Measurements from ENCODE around the gene LEF1.

LEF1 gene

DNA sequence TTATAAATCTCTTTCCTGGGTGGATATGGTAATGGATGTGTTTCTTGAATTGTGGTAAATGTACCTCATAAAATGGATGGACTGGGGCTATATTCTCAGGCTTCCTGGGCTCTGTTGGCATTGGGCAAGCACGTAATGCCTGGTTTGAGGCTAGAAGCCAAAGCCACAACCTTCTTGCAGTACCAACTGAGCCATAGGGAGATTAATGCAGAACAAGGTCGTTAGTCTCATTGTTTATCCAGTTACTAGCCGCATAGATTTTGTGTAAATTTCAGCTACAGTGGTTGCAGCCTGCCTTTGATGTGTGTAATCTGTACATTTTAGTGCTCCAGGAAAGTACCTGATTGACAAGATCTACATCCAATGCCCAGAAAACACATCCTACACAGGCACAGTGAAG, 7.2 kb upstream of the LEF1 start:
- no peak for DNase-seq (ENCODE audit: low read depth, low spot score)

DNA sequence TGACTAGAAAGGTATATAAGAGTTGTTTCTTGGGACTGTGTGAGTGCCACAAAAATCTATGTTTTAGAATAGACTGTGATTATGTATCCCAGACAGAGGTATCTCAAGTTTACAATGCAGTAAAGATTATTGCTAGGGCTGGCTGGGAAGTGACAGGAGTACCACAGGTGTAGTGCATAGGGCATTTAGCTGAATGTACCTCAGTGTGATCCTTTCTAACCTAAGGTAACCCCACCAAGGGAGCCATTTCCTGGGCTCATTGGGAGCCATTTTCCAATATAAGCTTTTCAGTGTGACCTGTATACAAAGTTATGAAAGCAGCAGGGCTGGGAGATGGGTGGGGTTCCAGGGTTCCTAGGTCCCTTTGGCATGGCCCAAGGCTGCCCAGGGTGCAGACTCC, 6.1 kb upstream of the LEF1 start:
- DNase-seq (ENCODE audit: low read depth, low spot score): no peak

DNA sequence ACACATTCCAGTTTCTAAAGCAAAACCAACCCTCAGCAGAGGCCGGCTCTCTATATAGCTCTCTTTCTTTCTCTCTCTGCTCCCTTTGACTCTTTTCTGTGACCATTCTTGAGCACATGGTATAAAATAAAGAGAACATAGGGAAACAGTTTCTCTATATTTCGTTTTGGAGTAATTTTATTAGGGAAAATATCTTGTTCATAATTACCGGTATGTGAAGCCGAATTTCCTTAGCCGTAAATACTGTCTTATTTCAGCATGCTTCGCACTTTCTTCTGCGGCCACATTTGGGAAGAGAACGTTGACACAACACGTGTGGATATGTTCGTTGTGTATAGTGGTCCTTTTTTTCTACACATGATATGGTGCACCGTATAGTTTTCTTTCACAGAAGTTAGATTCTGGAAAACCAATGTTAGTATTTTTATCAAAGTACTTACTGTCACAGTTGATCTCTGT, 4.9 kb upstream of the LEF1 start:
- no peak for DNase-seq (ENCODE audit: low read depth, low spot score)

DNA sequence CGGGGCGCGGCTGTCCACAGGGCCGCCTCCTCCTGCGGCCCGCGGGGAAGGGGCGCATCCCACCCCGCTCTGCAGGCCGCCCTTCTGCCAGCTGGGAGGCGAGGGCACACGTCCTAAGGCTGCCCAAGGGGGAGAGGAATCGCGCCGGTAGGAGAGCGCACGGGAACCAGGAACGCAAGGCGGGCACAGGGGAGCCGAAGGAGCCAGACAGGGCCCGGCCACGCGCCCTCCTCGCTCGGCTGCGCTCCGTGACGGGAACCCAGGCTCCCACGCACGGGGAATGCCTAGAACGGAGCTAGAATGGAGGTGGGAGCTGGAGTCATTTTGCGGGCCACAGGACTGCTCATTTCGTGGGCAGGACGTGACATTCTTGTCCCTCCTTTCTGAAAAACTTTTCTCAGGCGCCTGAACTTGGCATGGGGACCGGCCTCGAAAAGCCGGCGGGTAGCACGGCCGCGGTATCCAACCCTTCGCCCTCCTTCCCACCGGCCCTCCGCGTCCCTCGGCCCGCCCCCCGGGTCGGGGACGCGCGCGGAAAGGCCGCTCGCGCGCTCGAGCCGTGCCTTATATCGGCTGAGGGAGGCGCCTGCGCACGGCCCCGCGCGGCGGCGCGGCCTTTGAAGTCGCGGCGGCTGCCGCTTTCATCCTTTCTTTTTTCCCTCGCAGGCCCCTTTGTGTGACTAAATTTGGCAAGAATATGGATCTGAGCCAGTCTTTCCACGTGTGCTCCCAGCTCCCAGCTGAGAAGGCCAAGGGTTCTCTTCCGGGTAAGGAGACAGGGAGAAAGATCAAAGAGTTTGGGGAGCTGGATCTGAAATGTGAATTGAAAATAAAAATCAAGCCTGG, 4.2 kb upstream of the LEF1 start:
- peak; percentile 57 for DNase-seq (ENCODE audit: low read depth, low spot score)

DNA sequence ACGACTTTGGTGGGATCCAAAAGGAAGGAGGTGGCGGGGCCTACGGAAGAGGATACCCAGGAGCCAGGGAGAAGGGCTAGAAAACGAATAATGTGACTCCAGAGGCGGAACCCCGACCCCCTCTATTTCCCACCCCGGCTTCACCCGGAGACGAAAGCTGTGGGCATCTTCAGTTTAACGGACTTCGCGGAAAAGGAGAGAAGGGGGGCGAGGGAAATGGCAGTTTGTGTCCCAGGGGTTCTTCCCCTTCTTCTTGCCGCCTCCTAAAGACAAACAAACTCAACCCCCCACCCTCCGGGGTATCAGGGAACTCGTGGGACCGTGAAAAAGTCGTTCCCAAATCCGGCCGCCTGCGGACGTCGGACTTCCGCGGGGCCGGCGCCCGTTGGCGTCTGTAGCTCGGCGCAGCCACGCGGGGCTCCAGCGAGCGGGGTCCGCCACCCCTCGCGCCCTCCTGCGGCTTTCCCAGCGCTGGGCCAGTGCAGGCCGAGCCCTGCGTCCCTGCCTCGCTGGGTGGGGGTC, 3.6 kb upstream of the LEF1 start:
- no peak for DNase-seq (ENCODE audit: low read depth, low spot score)

DNA sequence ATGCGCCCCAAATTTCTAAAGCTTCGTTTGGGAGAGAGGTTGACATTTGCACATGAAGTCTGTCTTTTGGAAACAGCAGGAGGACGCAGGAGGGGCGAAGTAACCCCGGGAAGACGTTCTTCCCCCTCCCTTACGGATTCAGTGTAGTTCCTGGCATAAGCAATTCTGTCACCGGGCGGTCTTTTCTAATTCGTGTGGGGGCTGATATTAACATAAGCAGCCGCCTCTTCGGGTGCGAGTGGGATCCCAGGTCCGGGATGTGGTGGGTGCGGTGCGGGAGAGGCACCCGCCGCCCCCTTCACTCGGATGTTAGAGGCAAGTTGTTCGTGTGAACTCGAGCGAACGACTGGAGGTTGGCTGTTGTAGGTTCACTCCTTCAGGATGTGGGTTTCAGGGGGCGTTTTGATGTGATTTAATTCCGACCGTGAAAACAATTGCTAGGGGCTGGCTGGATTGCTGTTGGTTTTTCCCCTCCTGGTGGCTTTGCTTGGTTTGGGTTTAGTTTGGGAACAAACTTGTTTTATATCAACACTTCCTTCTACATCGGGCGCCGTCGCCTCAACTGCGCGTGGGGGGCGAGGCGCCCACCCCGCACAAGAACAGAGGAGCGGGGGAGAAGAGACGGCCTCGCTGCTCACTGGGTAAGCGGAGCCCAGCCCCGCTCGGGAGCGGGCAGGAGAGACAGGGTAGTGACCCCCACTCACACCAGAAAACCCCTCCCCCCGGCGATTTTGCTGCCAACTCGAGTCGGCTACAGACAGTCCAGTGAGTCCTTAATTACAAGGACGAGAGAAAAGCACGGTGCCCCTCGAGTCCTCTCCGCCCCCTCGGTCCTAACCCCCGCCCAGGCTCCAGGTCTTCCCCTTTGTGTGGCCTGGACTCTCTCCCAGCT, 2.9 kb upstream of the LEF1 start:
- no peak for DNase-seq (ENCODE audit: low read depth, low spot score)

DNA sequence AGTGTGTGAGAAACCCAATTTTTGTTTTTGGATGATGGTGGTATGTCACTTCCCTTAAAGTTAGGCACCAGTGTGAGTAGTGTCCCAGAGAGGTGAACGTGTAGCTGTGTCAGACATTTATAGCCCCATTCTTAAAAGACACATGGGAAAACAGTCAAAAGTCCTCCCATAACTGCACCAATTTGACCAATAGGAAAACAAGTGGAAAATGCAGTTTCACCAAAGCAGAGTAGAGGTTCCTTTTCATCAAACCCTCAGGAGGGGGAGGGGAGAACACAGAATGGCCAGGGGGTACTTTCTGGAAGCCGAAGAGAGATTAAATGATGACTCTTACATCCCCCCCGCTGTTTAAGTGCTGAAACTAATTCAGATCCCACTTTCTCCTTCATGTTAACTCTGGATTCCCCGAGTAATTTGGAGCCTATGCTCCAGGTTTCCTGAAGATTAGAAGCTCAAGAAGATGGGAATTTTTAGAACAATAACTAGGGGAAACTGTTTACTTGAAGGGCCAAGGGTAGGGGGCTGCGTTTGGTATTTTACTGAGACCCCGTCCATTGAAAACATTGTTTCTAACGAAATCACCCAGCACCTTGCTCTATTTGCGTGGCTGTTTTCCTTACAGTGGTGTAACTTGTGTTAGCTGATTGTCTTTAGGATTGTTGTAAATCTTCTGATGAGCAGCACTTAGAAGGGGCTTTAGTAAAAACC, 2.1 kb upstream of the LEF1 start:
- no peak for DNase-seq (ENCODE audit: low read depth, low spot score)

DNA sequence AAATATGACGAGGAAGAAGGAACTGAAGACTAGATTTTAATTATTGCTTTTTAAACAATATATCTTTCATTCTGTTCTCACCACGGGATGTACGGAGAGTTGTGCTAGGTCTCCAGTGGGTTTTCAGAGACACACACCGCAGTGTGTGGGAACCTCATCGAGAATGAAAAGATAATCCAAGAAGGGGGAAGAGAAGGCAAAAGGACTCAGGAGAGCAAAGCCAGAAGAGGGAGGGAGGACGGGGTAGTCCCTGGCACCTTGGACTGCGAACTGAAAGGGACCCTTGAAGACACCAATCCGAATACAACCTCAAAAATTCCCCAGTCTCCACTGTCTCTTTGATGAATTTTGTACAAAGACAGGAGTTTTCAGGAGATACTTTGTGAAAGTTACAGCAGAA, 932 bp upstream of the LEF1 start:
- no peak for DNase-seq (ENCODE audit: low read depth, low spot score)

DNA sequence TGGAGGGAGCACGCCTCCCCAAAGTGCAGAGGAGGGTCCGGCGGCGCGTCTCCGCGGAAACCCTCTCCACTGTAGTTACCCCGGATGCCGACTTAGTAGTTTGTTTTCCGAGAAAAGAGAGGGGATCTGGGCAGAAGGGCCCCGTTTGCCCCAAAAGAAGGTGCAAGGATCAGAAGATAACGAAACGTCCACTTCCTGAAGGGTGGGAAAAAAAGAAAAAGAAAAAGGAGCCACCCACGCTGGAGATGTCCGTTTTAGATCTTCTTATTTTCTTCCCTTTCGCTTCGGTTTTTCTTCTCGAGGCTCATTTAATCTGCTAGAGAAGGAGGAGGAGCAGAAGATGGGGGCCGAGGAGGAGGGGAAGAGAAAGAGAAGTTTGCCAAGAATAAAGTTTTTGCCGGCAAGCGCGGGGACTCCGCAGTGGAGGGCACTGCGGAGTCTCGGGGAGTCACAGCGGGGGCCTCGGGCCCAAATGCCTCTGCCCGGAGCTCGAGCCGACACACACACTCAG, 517 bp downstream of the LEF1 start:
- no peak for DNase-seq (ENCODE audit: low read depth, low spot score)

DNA sequence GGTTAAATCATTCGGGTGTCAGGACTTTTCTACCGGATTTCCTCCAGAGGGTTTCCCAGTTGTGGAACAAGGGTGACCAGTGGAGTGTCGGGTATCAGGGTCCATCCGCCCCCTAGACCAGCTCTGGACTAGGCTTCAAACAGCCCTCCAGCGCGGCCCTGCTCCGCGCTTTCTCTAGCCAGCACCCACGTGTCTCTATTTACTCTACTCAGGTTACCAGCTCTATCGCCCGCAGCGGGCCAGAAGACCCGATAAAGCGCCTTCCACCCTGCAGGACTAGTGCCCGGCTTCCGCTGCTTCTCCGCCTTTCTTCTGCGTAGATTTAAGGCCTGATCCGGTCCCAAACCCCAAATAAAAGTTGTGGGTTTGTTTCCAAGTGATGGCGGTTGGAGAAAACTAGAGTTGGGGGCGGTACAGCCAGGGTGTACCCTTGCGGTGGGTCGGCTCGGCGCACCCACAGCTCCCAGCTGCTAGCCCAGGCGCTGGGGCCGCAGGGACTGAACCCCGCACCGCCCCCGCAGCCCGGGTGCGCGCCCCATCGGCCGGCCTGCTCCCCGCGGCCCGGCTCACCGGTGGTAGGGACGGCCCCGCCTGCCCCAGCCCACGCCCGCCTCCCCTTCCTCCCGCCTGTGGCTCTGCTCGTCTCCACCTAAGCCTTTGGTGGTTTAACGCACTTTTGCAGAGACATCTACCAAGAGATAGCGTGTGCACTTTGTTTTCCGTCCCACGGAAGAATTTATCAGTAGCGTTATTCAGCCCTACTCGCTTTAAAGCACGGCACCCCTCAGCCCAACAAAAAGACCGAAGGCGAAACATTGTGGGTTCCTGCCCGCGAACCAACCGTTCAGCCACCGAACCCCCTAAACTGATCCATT, 2.1 kb downstream of the LEF1 start:
- no peak for DNase-seq (ENCODE audit: low read depth, low spot score)

DNA sequence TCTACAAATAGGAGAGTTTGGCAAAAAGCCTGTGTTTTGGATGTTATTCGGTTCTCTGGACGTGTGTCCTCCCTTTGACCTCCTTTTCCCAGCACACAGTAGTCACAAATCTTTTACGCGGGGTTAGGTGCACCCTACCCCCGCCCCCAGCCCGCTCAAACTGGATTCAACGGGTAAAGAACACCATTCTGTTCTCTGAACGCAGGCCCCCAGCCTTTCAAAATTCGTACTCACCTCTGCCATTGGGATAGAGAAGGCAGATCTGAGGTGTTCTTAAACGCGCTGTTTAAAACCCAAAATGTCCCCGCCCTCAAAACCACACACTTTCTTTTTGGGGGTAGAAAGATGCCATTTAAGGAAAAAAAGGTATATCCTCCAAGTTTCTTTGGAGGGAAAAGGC, 2.7 kb downstream of the LEF1 start:
- DNase-seq (ENCODE audit: low read depth, low spot score): no peak

DNA sequence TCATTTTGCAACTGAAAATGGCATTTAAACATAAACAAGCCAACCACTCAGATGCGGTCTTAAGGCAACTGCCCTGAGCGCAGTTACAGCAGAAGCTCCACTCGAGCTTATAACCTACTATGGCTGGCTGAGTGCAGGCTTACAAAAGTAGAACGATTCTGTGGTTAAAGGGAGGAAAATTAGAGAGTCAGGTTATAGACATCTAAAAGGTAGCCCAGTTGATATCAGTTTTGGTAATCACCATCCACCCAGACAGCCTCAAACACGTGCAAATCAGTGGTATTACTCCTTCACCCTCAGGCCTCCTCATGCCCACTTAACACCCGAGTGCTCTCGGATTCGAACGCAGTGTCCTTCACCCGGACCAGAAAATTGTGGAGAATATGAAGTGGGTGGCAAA, 3.1 kb downstream of the LEF1 start:
- no peak for DNase-seq (ENCODE audit: low read depth, low spot score)

DNA sequence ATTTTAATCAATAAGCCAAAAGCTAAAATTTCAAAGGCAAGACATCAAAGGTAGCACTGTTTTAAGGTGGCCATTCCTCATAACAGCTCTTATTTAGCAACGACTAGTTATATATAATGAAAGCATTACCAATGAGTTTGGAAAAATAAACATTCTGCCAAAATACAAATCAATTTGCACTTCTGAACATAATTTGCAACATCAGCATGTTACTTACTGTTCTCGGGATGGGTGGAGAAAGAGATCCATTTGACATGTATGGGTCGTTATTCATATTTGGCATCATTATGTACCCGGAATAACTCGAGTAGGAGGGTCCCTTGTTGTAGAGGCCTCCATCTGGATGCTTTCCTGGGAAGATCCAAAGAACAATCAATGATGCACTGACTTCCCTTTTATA, 5.4 kb downstream of the LEF1 start:
- DNase-seq (ENCODE audit: low read depth, low spot score): no peak

DNA sequence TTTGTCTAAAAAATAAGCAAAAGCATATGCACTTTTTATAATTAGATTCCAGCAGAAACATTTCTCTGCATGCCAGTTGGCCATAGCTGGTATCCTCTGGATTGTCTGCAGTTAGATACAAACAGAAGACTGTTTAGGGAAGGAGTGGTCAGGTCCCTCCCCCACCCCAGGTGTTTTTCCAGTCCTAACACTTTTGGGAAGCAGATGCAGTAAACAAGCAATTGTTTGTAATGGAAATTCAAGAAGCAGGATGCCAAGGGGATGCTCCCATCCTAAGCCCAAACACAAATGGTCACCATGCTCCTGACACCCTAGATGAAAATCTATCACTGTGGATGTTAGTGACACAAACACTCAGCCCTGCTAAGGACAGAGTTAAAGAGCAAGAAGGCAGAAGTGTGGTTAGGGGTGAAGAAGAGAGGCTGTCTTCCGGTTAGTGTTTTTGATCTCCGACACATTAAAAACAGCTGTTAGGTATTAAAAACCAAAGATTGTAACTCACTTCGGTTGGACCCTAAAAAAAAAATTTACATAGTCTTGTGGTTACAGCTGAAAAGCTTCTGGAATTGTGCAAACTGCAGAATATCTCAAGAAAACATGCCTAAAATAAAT, 7.9 kb downstream of the LEF1 start:
- no peak for DNase-seq (ENCODE audit: low read depth, low spot score)

DNA sequence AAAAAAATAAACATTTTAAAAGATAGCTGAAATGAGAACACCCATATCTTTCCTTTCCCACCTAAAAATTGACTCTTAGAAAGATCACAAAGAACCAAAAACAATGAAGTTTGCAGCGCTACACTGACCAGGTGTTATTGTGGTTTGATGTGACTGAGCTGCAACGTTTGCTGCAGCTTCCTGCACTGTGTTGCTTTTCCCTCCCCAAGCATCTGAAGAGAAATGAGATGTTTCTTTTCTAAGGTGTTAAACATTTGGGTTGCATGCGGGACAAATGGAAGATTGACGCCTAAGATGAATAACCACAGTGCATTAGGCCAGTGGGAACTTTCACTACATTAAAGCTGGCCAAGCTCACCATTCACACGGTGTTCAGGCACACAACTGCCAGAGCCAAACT, 8.9 kb downstream of the LEF1 start:
- DNase-seq (ENCODE audit: low read depth, low spot score): no peak

DNA sequence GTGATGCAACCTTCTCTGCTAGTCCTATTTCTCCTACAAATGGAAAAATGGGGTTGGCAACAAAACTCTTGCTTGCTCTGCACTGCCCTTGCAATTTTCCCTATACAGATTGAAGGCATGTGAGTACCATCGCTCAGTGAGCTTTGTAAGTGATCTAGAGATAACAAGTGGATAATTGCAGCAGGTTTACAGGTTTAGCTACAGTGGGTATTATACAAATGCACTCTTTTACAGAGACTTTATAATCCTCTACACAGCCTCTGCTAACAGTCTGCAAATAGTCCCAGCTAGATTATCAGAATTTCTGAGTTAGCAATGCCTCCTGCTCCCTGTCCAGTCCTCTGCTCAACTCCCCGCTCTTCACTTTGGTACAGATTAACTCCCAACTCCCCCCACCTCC, 11.1 kb downstream of the LEF1 start:
- no peak for DNase-seq (ENCODE audit: low read depth, low spot score)

DNA sequence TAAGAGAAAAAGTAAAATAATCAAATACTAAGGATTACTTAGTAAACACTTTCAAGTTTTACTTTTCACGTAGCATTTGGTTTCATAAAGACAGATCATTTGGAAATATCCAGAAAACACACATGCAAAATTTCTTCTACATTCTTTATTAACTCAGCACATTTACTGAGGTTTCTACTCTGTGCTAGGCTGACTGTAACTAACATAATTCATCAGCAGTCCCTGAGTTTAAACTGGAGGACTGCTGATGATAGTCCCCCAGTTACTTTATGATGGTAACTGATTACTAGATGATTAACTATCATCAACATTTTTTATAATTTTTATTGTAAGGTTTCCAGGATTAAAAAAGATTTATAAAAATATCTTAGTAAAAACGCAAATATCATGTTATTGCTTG, 12.3 kb downstream of the LEF1 start:
- no peak for DNase-seq (ENCODE audit: low read depth, low spot score)

DNA sequence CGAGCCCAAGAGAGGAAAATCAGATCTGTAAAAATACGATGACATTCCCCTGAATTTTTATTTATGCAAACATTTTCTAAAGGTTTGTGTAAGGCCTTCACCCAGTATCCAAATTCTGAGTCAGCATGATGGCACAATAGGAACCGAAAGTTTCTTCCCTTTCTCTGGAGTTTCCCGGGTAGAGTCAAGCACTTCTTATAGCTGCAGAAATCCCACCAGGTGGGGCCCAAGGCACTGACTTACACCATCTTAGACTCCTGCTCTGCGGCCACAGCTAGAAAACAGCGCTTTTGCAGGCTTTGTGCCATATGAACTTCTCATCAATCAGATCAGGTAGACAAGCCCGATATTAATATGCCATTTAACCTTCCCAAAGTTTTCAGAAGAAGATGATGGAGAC, 13.4 kb downstream of the LEF1 start:
- DNase-seq (ENCODE audit: low read depth, low spot score): no peak

DNA sequence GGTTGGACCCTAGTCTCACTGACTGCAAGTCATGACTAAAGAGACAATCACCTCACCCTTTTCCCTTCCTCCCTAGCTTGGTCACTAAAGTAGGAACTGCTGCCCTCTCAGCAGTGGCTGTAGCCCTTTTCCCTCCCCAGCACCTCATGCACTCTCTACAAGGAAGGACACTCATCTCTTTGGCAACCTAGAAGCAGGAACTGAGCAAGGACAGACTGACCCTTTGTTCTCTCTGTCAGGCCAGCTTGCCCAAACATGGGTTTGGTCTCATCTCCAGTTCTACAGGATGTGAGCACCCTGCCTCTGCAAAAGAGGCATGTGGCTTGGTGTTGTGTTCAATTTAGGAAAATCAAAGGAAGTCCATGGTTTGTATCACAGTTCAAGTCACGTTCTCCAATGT, 15.8 kb downstream of the LEF1 start:
- DNase-seq (ENCODE audit: low read depth, low spot score): no peak

Data from smooth muscle cell of the brain vasculature (primary cell).